ENCODE measurements around the gene SBF2.
A peak's percentile ranks its signal among the peaks of the same experiment; 100 is the strongest.

SBF2 gene

DNA sequence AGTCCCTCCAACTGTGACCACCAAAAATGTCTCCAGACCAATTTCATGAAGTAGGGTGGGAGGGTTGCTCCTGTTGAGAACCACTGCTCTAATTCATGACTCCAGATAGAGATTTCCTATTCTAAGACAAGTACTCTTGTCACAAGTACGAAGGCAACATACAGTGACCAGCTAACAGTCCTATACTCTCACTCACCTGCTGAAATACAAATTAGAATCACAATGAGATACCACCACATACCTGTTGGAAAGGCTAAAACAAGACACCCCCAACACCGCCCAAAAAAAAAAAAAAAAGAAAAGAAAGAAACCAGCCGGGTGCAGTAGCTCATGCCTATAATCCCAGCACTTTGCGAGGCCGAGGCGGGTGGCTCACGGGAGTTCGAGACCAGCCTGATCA is 319.6 kb downstream of the SBF2 start:
- Histone ChIP-seq H4K20me1 (ENCODE audit: insufficient read depth, low read length) (no peaks in the 10 kb centered on the region), H3K9ac (ENCODE audit: low read length) (no peak overlapping the region), H3K4me3 (ENCODE audit: low read length) (no peak overlapping the region), H3K4me1 (ENCODE audit: low read length) (peaks cover 7% of the 10 kb centered on the region), H3K36me3 (replicated peaks; ENCODE audit: low read depth, low read length) (no peaks in the 10 kb centered on the region), H2AFZ (ENCODE audit: low read depth, low read length) (no peak overlapping the region), H3K4me2 (ENCODE audit: low read length) (no peak overlapping the region), H3K79me2 (ENCODE audit: low read length) (no peaks in the 10 kb centered on the region), H3K27me3 (ENCODE audit: low read depth, low read length) (peaks cover 8% of the 10 kb centered on the region; the same call in 1 of the 2 replicates), H3K27ac (ENCODE audit: low read length) (no peak overlapping the region), H3K9me3 (ENCODE audit: insufficient read depth, low read length) (no peaks in the 10 kb centered on the region)
- no peak for TF ChIP-seq EZH2phosphoT487 (IDR thresholded peaks at IDR 0.05; ENCODE audit: low read depth)
- TF ChIP-seq, protein P1, sequence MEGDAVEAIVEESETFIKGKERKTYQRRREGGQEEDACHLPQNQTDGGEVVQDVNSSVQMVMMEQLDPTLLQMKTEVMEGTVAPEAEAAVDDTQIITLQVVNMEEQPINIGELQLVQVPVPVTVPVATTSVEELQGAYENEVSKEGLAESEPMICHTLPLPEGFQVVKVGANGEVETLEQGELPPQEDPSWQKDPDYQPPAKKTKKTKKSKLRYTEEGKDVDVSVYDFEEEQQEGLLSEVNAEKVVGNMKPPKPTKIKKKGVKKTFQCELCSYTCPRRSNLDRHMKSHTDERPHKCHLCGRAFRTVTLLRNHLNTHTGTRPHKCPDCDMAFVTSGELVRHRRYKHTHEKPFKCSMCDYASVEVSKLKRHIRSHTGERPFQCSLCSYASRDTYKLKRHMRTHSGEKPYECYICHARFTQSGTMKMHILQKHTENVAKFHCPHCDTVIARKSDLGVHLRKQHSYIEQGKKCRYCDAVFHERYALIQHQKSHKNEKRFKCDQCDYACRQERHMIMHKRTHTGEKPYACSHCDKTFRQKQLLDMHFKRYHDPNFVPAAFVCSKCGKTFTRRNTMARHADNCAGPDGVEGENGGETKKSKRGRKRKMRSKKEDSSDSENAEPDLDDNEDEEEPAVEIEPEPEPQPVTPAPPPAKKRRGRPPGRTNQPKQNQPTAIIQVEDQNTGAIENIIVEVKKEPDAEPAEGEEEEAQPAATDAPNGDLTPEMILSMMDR (IDR thresholded peaks at IDR 0.05; ENCODE audit: low read depth, low read length): no peak

DNA sequence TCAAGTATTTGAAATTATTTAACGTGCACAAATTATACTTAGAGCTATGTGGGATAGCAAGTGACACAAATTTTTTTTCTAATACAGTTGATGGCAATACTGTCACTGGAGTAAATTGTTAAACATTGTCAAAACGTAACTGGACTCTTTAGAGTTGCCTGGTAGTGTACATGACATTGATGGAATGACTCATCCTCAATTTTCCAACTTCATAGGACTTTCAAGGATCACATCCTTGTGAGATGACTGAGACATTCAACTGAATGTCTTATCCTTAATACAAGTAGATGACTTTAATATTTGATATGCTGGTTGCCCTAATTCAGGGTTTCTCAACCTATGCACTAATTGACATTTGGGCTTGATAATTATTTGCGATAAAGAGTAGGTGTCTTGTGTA is 320.1 kb downstream of the SBF2 start:
- no peak for TF ChIP-seq EZH2phosphoT487 (IDR thresholded peaks at IDR 0.05; ENCODE audit: low read depth)
- TF ChIP-seq, protein P1 (IDR thresholded peaks at IDR 0.05; ENCODE audit: low read depth, low read length): no peak

DNA sequence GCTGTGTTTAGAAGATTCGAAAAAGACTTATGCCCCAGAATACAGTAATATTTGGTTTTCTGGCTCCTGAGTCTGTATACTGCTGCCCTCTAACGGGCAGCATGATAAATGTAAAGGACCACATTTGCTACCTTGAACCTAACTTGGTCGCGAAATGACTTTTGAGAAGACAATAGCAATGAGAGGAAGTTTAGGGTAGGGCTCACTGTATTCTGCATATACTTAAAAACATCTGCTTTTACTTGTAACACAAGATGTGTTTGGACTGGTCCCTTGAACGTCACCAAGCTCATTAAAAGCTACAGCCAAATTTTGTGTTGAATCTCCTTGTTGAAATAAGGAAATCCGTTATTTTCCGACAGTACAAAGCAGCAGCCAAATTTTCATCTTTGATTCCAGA is 321.0 kb downstream of the SBF2 start:
- no peak overlapping the region for H2AFZ ChIP-seq (ENCODE audit: low read depth, low read length)
- H3K4me2 ChIP-seq (ENCODE audit: low read length): peak overlapping the region; percentile 12
- no peak for TF ChIP-seq EZH2phosphoT487 (IDR thresholded peaks at IDR 0.05; ENCODE audit: low read depth)
- TF ChIP-seq, protein P1 (IDR thresholded peaks at IDR 0.05; ENCODE audit: low read depth, low read length): peak; percentile 87

More for the DNA sequence above, 320.1 kb downstream of the SBF2 start:
- no peak overlapping the region for H3K9ac ChIP-seq (ENCODE audit: low read length)
- H3K27me3 ChIP-seq (ENCODE audit: low read depth, low read length): peaks cover 12% of the 10 kb centered on the region
- H2AFZ ChIP-seq (ENCODE audit: low read depth, low read length): no peak overlapping the region
- no peak overlapping the region for H3K4me2 ChIP-seq (ENCODE audit: low read length)
- peaks cover 7% of the 10 kb centered on the region for H3K4me1 ChIP-seq (ENCODE audit: low read length)
- H3K4me3 ChIP-seq (ENCODE audit: low read length): no peak overlapping the region
- no peaks in the 10 kb centered on the region for H3K79me2 ChIP-seq (ENCODE audit: low read length)
- H3K9me3 ChIP-seq (ENCODE audit: insufficient read depth, low read length): no peaks in the 10 kb centered on the region
- no peaks in the 10 kb centered on the region for H4K20me1 ChIP-seq (ENCODE audit: insufficient read depth, low read length)
- no peaks in the 10 kb centered on the region for H3K36me3 ChIP-seq (replicated peaks; ENCODE audit: low read depth, low read length)
- H3K27ac ChIP-seq (ENCODE audit: low read length): no peak overlapping the region

DNA sequence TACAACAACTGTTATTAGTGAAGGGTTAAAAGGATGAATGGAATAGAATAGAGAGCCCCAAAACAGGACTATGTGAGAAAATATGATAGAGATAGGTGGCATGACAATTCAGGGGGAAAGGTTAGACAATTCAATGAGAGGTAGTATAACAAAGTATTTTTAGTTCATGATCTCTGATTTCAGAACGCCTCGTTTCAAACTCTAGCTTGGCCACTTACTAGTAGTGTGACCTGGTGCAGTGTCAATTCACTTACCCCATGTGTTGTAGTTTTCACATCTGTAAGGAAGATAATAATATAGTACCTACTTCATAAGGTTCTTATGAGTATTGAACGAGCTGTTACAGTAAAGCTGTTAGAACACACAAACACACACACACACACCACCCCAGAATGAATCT is 322.1 kb downstream of the SBF2 start:
- H3K4me3 ChIP-seq (ENCODE audit: low read length): no peak overlapping the region
- H3K9ac ChIP-seq (ENCODE audit: low read length): no peak overlapping the region
- no peaks in the 10 kb centered on the region for H3K79me2 ChIP-seq (ENCODE audit: low read length)
- peaks cover 7% of the 10 kb centered on the region for H3K4me1 ChIP-seq (ENCODE audit: low read length)
- TF ChIP-seq, protein P1 (IDR thresholded peaks at IDR 0.05; ENCODE audit: low read depth, low read length): no peak
- no peak for TF ChIP-seq EZH2phosphoT487 (IDR thresholded peaks at IDR 0.05; ENCODE audit: low read depth)
- no peak overlapping the region for H3K27ac ChIP-seq (ENCODE audit: low read length)
- peaks cover 13% of the 10 kb centered on the region for H3K27me3 ChIP-seq (ENCODE audit: low read depth, low read length)
- no peaks in the 10 kb centered on the region for H3K36me3 ChIP-seq (replicated peaks; ENCODE audit: low read depth, low read length)
- H4K20me1 ChIP-seq (ENCODE audit: insufficient read depth, low read length): no peaks in the 10 kb centered on the region
- no peak overlapping the region for H3K4me2 ChIP-seq (ENCODE audit: low read length)
- H2AFZ ChIP-seq (ENCODE audit: low read depth, low read length): no peak overlapping the region
- no peaks in the 10 kb centered on the region for H3K9me3 ChIP-seq (ENCODE audit: insufficient read depth, low read length)

More for the DNA sequence above, 321.0 kb downstream of the SBF2 start:
- Histone ChIP-seq H3K36me3 (replicated peaks; ENCODE audit: low read depth, low read length) (no peaks in the 10 kb centered on the region), H3K9ac (ENCODE audit: low read length) (no peak overlapping the region), H3K4me3 (ENCODE audit: low read length) (no peak overlapping the region), H3K9me3 (ENCODE audit: insufficient read depth, low read length) (no peaks in the 10 kb centered on the region), H3K79me2 (ENCODE audit: low read length) (no peaks in the 10 kb centered on the region), H3K27ac (ENCODE audit: low read length) (no peak overlapping the region), H3K27me3 (ENCODE audit: low read depth, low read length) (peaks cover 13% of the 10 kb centered on the region), H4K20me1 (ENCODE audit: insufficient read depth, low read length) (no peaks in the 10 kb centered on the region), H3K4me1 (ENCODE audit: low read length) (peaks cover 7% of the 10 kb centered on the region)
